GM10266 (cell line): ENCODE measurements around the gene DOK5.

Experiments used
- DNase-seq: peaks from one replicate; pipeline ENCODE4 v3.0.0; 2012; ENCODE audit errors: extremely low spot score
- TF ChIP-seq, protein P1 (sequence below): IDR thresholded peaks from 2 replicates; pipeline ENCODE4 v1.5.1; 2012; ENCODE audit warnings: mild to moderate bottlenecking, low read depth; ENCODE audit not compliant: control insufficient read depth, insufficient read depth; ENCODE audit errors: missing control alignments

The DOK5 gene

DNA sequence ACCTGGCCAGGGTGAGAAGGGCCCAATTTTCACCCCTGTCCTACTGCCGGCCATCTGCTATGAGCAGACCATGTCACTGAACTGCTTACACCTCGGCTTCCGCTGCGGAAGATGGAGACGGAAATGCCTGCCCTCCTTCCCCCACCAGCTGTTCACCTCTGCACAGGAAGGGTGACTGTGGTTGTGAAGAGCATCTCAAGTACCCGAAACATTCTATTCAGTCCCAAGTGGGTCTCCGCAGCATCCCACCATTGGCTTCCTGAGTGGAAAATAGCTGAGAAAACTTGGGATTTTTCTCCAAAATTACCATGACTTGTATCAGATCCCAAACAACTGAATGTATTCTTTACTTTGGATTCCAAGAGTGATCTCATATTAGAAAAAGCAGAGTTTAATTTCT is 16.1 kb downstream of the DOK5 start:
- DNase-seq = no peak
- TF ChIP-seq, protein P1, sequence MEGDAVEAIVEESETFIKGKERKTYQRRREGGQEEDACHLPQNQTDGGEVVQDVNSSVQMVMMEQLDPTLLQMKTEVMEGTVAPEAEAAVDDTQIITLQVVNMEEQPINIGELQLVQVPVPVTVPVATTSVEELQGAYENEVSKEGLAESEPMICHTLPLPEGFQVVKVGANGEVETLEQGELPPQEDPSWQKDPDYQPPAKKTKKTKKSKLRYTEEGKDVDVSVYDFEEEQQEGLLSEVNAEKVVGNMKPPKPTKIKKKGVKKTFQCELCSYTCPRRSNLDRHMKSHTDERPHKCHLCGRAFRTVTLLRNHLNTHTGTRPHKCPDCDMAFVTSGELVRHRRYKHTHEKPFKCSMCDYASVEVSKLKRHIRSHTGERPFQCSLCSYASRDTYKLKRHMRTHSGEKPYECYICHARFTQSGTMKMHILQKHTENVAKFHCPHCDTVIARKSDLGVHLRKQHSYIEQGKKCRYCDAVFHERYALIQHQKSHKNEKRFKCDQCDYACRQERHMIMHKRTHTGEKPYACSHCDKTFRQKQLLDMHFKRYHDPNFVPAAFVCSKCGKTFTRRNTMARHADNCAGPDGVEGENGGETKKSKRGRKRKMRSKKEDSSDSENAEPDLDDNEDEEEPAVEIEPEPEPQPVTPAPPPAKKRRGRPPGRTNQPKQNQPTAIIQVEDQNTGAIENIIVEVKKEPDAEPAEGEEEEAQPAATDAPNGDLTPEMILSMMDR = no peak

DNA sequence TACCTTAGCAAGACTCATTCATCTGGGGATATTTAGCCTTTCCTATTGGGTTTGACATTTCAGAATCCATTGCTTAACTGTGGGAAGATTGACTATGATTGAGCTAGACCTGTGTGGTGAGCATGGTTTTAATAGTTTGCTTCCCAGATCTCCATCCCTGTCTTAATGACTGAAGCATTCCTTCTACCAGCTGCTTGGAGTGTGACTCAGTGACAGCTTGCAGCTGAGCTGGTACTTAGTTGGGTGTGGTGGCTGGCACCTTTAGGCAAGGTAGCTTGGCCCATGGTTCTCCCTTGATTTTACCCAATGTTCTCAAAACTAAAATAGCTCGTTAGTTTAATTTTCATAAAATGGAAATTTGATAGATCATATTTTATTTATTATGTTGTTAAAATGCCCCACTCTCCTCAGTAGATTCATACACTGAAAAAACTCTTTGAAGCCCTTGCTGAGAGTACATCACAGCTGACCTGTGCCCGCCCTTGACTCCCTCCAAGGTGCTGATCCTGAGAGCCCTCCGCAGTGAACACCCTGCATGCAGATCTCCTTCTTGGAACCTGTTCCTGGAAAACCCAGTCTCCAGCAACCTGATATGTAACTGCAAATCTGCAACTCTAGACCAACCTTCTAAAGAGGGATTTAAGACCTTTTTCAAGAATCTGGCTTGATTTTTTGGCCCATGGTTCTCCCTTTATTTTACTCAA is 19.1 kb downstream of the DOK5 start:
- DNase-seq = no peak
- TF ChIP-seq, protein P1 = no peak

DNA sequence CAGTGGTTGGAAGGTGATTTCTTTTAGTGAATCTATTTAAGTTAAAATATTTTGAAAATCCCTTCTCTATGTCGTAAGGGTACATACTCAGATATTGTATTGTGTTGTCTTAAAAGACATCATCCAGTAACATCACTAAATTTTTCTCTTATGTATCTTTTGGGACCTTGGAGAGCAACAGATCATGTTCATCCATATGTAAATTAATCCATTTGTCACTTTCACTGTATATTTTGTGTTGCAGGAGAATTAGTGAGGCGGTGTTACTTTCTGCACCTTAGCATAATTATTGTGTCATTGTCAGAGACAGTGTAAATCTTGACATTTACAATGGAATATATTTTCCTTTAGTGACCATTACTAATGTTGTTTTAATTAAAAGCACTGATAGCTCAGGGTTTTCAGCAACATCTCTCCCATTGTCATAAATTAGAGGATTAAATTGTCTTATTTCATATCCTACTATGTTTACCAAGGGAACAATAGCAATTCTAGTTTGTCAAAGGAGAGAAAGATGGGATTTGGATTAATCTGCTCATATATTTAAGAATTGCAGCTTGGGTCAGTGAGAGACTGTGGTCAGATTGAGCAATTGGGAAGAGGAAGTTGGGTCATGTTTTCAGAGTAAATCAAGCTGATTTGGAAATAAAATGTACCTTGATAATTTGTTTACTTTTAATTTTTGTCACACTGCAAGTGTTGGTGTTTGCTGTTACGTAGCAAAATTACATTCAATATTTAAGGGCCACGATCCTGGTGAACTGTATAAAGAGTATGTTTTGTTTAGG is 22.7 kb downstream of the DOK5 start:
- TF ChIP-seq, protein P1 = no peak
- no peak for DNase-seq

DNA sequence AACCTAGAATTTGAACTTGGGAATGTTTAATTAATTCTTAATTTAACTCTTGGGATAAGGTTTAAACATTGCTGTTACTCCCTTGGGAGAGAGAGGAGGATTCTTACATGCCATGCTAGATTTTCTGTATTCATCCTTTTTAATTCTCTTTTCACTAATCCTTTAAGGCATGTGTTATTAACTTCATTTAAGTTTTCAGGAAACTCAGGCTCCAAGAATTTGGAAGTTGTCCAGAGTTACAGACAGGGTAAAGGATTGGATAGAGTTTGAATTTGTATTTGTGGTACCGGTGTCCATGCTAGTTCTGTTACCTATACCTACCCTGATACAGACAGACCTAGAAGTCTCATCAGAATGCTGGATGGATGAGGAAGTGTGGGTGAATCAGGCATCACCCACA is 23.7 kb downstream of the DOK5 start:
- no peak for DNase-seq
- TF ChIP-seq, protein P1 = no peak

- no peak for DNase-seq
- TF ChIP-seq, protein P1 = no peak
These were observed 26.8 kb downstream of the DOK5 start for GRCh38 chr20:54502179-54502578.

GRCh38 chr20:54506643-54507042 is 31.2 kb downstream of the DOK5 start:
- TF ChIP-seq, protein P1 = no peak
- DNase-seq = no peak

- no peak for DNase-seq
- TF ChIP-seq, protein P1 = no peak
These were observed 35.2 kb downstream of the DOK5 start for GRCh38 chr20:54510541-54511129.
